ENCODE results near the gene ZNF487. TPM values are rescaled to one million over a fixed set of nuclear protein-coding genes. Genes with fewer than 3 reads are reported as not detected.

The ZNF487 gene
- total RNA-seq, 1 donor from 2014 or later, result 7.1 TPM

DNA sequence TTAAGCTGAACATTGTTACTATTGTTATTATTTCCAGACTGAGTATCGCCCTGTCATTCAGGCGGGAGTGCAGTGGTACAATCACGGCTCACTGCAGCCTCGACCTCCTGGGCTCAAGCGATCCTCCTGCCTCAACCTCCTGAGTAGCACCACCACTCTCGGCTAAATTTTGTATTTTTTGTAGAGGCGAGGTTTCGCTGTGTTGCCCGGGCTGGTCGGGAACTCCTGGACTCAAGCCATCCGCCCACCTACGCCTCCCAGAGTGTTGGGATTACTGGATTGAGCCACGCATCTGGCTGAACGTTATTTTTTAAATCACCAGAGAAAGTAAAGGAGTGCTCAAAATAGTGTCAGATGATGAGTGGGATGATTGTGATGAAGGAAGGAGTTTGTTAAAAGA lies 26.6 kb upstream of the ZNF487 start:
- H3K4me3 Mint-ChIP-seq (ENCODE audit: low read depth), result peak overlapping the region; percentile 93
- H3K9me3 Mint-ChIP-seq (ENCODE audit: low read depth), result no peaks in the 10 kb centered on the region
- no peak for DNase-seq (ENCODE audit: low spot score, unreplicated experiment)
- H3K36me3 Mint-ChIP-seq (ENCODE audit: insufficient read depth), result no peaks in the 10 kb centered on the region
- H3K4me1 Mint-ChIP-seq (ENCODE audit: low read depth), result peaks cover 5% of the 10 kb centered on the region
- H3K27me3 Mint-ChIP-seq, result no peaks in the 10 kb centered on the region
- peak overlapping the region; percentile 49 for H3K27ac Mint-ChIP-seq
- TF ChIP-seq CTCF (IDR thresholded peaks at IDR 0.05; ENCODE audit: unreplicated experiment), result no peak

DNA sequence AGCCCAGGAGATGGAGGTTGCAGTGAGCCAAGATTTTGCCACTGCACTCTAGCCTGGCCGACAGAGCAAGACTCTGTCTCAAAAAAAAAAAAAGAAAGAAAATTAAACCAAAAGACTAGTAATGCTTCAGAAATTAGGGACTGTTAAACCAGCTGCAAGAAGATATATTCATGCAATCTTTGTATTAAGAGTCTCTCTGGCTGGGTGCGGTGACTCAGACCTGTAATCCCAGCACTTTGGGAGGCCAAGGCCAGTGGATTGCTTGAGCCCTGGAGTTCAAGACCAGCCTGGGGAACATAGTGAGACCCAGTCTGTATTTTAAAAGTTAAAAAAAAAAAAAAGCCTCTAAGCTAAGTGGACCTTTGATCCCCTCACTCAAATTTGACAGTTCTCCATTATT lies 25.4 kb upstream of the ZNF487 start:
- Mint-ChIP-seq H3K4me1 (ENCODE audit: low read depth) (peaks cover 2% of the 10 kb centered on the region), H3K9me3 (ENCODE audit: low read depth) (no peaks in the 10 kb centered on the region), H3K27ac (no peak overlapping the region), H3K4me3 (ENCODE audit: low read depth) (no peak overlapping the region), H3K36me3 (ENCODE audit: insufficient read depth) (no peaks in the 10 kb centered on the region), H3K27me3 (no peaks in the 10 kb centered on the region)
- TF ChIP-seq CTCF (IDR thresholded peaks at IDR 0.05; ENCODE audit: unreplicated experiment), result no peak
- DNase-seq (ENCODE audit: low spot score, unreplicated experiment), result no peak

- Mint-ChIP-seq H3K4me1 (ENCODE audit: low read depth) (peaks cover 1% of the 10 kb centered on the region), H3K27me3 (no peaks in the 10 kb centered on the region), H3K4me3 (ENCODE audit: low read depth) (no peak overlapping the region), H3K9me3 (ENCODE audit: low read depth) (no peaks in the 10 kb centered on the region), H3K27ac (no peak overlapping the region), H3K36me3 (ENCODE audit: insufficient read depth) (no peaks in the 10 kb centered on the region)
- no peak for DNase-seq (ENCODE audit: low spot score, unreplicated experiment)
- TF ChIP-seq CTCF (IDR thresholded peaks at IDR 0.05; ENCODE audit: unreplicated experiment), result no peak
Observed at GRCh38 chr10:43415544-43415943, 21.4 kb upstream of the ZNF487 start.

GRCh38 chr10:43417950-43418768 lies 18.8 kb upstream of the ZNF487 start:
- Mint-ChIP-seq H3K27ac (peak overlapping the region; percentile 54), H3K4me3 (ENCODE audit: low read depth) (no peak overlapping the region), H3K9me3 (ENCODE audit: low read depth) (no peaks in the 10 kb centered on the region), H3K4me1 (ENCODE audit: low read depth) (peaks cover 5% of the 10 kb centered on the region), H3K36me3 (ENCODE audit: insufficient read depth) (no peaks in the 10 kb centered on the region), H3K27me3 (no peaks in the 10 kb centered on the region)
- DNase-seq (ENCODE audit: low spot score, unreplicated experiment), result no peak
- TF ChIP-seq CTCF (IDR thresholded peaks at IDR 0.05; ENCODE audit: unreplicated experiment), result no peak

GRCh38 chr10:43419997-43420368 lies 16.9 kb upstream of the ZNF487 start:
- H3K4me1 Mint-ChIP-seq (ENCODE audit: low read depth), result peaks cover 5% of the 10 kb centered on the region

More at GRCh38 chr10:43419997-43420368, 16.9 kb upstream of the ZNF487 start:
- Mint-ChIP-seq H3K36me3 (ENCODE audit: insufficient read depth) (peaks cover 2% of the 10 kb centered on the region), H3K27me3 (no peaks in the 10 kb centered on the region), H3K27ac (peak overlapping the region; percentile 86), H3K9me3 (ENCODE audit: low read depth) (no peaks in the 10 kb centered on the region), H3K4me3 (ENCODE audit: low read depth) (peak overlapping the region; percentile 8)
- no peak for TF ChIP-seq CTCF (IDR thresholded peaks at IDR 0.05; ENCODE audit: unreplicated experiment)
- DNase-seq (ENCODE audit: low spot score, unreplicated experiment), result no peak

All from progenitor cell of endocrine pancreas (in vitro differentiated cells).